Measurements from ENCODE around the gene MORN1. TPM values are rescaled to one million over a fixed set of nuclear protein-coding genes. Genes with fewer than 3 reads are reported as not detected.

MORN1 gene
- total RNA-seq, 4 donors from 2014 or later, result 7.0 to 9.8 (median 8.0) TPM

DNA sequence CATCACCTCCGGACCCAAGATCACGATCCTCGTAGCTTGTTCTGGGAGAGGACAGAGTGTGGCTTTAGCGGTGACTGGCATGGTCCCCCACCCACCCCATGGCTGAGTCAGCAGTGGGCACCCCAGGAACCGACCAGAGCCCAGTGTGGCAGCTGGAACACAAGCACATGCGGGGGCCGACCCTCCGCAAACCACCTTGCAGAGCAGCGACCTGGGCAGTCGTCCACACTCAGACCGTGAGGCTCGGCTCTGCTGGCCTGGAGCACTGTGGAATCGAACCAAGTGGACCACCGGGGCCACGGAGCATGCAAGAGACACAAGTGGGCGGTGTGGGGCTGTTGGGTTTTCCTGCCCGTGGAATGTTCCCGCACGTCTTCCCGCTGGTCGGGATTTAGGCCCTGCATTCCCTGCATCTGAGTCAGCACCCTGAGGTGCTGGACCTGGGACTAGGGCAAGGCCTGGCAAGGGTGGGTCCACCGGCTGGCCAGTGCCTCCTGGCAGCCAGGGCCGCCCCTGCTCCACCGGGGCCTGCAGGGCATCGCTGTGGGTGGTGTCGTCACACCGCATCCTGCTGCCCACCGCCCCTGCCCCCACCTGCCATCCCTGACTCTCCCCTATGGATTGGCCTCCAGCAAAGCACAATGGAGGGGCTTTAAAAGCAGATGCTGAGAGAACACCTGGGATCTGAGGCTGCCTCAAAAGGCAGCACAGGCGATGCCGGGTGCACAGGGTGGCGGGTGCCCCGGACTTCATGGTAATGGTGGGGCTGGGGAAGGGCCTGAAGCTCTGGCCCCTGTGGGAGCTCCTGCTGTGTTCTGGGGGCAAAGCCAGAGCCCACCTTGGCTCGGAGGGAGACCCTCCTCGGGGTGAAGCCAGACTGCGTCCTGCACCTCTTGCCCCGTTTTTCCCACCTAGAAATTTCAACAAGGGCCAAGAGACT, 18.5 kb downstream of the MORN1 start:
- H3K27me3 ChIP-seq, result no peaks in the 10 kb centered on the region
- no peak overlapping the region for H3K27ac ChIP-seq (replicated peaks in 1 of 4)
- H3K4me3 ChIP-seq, result no peak overlapping the region
- no peaks in the 10 kb centered on the region for H3K4me1 ChIP-seq
- intact Hi-C loops (cut with DNase I), result no loop called here
- H3K9me3 ChIP-seq, result no peaks in the 10 kb centered on the region
- no peak for DNase-seq (ENCODE audit: extremely low spot score)
- H3K36me3 ChIP-seq, result peaks cover 0 to 39% (median 6%) of the 10 kb centered on the region in 4 donors
- TF ChIP-seq EP300 (IDR thresholded peaks at IDR 0.05) (no peak), POLR2A (IDR thresholded peaks at IDR 0.05; ENCODE audit: low read depth) (no peak), POLR2AphosphoS5 (IDR thresholded peaks at IDR 0.05) (no peak)
- TF ChIP-seq, protein P1, sequence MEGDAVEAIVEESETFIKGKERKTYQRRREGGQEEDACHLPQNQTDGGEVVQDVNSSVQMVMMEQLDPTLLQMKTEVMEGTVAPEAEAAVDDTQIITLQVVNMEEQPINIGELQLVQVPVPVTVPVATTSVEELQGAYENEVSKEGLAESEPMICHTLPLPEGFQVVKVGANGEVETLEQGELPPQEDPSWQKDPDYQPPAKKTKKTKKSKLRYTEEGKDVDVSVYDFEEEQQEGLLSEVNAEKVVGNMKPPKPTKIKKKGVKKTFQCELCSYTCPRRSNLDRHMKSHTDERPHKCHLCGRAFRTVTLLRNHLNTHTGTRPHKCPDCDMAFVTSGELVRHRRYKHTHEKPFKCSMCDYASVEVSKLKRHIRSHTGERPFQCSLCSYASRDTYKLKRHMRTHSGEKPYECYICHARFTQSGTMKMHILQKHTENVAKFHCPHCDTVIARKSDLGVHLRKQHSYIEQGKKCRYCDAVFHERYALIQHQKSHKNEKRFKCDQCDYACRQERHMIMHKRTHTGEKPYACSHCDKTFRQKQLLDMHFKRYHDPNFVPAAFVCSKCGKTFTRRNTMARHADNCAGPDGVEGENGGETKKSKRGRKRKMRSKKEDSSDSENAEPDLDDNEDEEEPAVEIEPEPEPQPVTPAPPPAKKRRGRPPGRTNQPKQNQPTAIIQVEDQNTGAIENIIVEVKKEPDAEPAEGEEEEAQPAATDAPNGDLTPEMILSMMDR (IDR thresholded peaks at IDR 0.05), result no peak
- WGBS, result 90% methylated on average over 13 of the region's 36 CpGs

DNA sequence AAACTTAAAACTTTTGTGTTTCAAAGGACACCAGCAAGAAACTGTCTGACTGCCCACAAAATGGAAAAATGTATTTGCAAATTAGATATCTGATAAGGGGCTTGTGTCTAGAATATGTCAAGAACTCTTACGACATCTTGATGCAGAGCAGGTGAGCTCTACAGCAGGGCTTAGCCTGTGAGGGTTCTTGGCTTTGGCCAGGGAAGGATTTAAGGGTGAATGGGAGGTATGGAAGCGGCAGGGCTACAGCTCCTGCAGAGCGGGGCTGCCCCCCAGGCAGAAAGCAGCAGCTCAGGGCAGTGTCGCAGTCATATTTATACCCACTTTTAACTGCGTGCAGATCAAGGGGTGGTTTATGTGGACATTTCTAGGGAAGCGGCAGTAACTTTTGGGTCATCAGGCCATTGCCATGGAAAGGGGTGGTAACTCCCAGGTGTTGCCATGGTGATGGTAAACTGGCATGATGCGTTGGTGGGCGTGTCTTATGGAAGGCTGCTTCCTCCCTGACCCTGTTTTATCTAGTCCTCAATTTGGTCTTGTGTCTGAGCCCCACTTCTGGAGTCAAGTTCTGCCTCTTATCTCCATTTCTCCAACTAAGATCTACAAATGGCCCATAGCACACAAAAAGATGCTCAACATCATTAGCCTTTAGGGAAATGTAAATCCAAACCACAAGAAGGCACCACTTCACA, 23.2 kb downstream of the MORN1 start:
- H3K9me3 ChIP-seq, result no peaks in the 10 kb centered on the region
- intact Hi-C loops (cut with DNase I), result no loop called here
- no peak overlapping the region for H3K4me3 ChIP-seq
- peaks cover 0 to 40% (median 3%) of the 10 kb centered on the region in 4 donors for H3K36me3 ChIP-seq
- TF ChIP-seq POLR2AphosphoS5 (IDR thresholded peaks at IDR 0.05), result no peak
- TF ChIP-seq POLR2A (IDR thresholded peaks at IDR 0.05; ENCODE audit: low read depth), result no peak
- TF ChIP-seq EP300 (IDR thresholded peaks at IDR 0.05), result no peak
- TF ChIP-seq, protein P1 (IDR thresholded peaks at IDR 0.05), result no peak
- 93% methylated on average over 8 of the region's 8 CpGs for WGBS
- no peak overlapping the region for H3K27ac ChIP-seq (replicated peaks in 1 of 4)
- H3K27me3 ChIP-seq, result no peaks in the 10 kb centered on the region
- no peaks in the 10 kb centered on the region for H3K4me1 ChIP-seq
- no peak for DNase-seq (ENCODE audit: extremely low spot score)

DNA sequence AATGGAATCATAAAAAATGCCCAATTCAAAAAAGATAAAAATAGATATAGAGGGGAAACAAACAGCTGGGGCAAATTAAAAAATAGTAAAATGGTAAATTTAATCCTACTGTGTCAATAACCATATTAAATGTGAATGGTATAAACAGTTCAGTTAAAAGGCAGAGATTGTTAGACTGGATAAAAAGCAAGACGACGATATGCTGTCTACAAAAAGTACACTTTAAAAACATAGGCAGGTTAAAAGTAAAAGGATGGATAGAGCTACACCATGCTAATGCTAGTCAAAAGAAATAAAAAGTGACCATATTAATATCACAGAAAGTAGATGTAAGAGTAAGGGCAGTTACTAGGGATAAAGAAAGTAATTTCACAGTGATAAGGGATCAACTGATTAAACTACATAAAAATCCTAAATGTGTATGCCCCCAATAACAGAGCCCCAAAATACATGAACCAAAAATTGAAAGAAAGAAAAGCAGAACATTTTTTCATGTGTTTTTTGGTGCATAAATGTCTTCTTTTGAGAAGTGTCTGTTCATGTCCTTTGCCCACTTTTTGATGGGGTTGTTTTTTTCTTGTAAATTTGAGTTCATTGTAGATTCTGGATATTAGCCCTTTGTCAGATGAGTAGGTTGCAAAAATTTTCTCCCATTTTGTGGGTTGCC, 27.4 kb downstream of the MORN1 start:
- H3K9me3 ChIP-seq, result no peaks in the 10 kb centered on the region
- WGBS, result 94% methylated on average over 2 of the region's 2 CpGs
- peaks cover 0 to 26% (median 19%) of the 10 kb centered on the region in 4 donors for H3K4me1 ChIP-seq
- TF ChIP-seq POLR2AphosphoS5 (IDR thresholded peaks at IDR 0.05) (no peak), EP300 (IDR thresholded peaks at IDR 0.05) (no peak), POLR2A (IDR thresholded peaks at IDR 0.05; ENCODE audit: low read depth) (no peak)
- TF ChIP-seq, protein P1 (IDR thresholded peaks at IDR 0.05), result no peak
- no peak overlapping the region for H3K27ac ChIP-seq (replicated peaks in 1 of 4)
- no peaks in the 10 kb centered on the region for H3K27me3 ChIP-seq
- DNase-seq (ENCODE audit: extremely low spot score), result no peak
- intact Hi-C loops (cut with DNase I), result no loop called here
- H3K36me3 ChIP-seq, result peaks cover 0 to 6% (median 0%) of the 10 kb centered on the region in 4 donors
- no peak overlapping the region for H3K4me3 ChIP-seq

DNA sequence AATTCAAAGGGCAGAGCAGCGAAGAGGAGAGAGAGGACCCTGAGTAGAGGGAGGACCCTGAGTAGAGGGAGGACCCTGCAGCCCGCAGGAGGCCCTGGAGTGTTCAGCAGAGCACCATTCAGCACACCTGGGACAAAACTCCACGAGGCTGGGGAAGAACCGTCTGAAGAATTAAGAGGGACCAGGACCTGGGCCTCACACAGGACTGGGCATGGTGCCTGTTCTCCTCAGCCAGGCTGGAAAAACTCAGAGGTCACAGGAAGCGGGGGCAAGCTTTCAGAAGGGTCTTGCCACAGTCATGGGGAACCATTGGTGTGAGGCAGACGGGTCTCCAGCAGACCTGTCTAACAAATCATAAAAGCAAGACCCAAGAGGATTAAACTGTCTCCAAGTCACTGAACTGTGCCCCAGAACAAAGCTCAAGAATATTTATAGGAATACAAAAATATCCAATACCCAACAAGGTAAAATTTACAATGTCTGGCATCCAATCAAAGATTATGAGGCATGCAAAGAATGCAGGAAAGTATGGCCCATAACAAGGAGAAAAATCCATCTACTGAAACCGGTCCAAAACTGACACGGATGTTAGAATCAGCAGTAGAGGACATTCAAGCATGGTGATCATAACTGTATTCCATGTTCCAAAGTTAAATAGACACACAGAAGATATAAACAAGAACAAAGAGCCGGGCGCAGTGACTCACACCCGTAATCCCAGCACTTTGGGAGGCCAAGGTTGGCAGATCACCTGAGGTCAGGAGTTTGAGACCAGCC, 30.6 kb downstream of the MORN1 start:
- Histone ChIP-seq H3K9me3 (no peaks in the 10 kb centered on the region), H3K27me3 (no peaks in the 10 kb centered on the region), H3K36me3 (peaks cover 0 to 7% (median 0%) of the 10 kb centered on the region in 4 donors), H3K27ac (replicated peaks in 1 of 4) (peak overlapping the region; percentile 75 to 82 (median 80)), H3K4me3 (no peak overlapping the region), H3K4me1 (peaks cover 0 to 30% (median 25%) of the 10 kb centered on the region in 4 donors)
- WGBS, result 52% methylated on average over 11 of the region's 11 CpGs
- intact Hi-C loops (cut with DNase I), result no loop called here
- DNase-seq (ENCODE audit: extremely low spot score), result no peak
- TF ChIP-seq POLR2AphosphoS5 (IDR thresholded peaks at IDR 0.05), result peak; percentile 53 to 78
- no peak for TF ChIP-seq EP300 (IDR thresholded peaks at IDR 0.05)

Measured in esophagus muscularis mucosa (tissue), 4 donors.